Fibroblast of lung (primary cell): Measurements from ENCODE around the gene ENPP7.

Source experiments
- EZH2 ChIP-seq: IDR thresholded peaks from 2 replicates; pipeline ENCODE4 v1.5.1; 2012; ENCODE audit warnings: low read length, control low read depth, mild to moderate bottlenecking; ENCODE audit errors: missing control alignments
- TF ChIP-seq, protein P1 (sequence below), 2 donors: IDR thresholded peaks in 1 of 2; conservative IDR thresholded peaks in 1 of 2; 1 replicate in 1 of 2; 2 replicates in 1 of 2; pipeline ENCODE4 v1.5.1; 2011 to 2012; ENCODE audit warnings: low read length in 2 of 2, control low read depth in 1 of 2, inconsistent platforms in 1 of 2, low read depth in 1 of 2, mild to moderate bottlenecking in 1 of 2

DNA sequence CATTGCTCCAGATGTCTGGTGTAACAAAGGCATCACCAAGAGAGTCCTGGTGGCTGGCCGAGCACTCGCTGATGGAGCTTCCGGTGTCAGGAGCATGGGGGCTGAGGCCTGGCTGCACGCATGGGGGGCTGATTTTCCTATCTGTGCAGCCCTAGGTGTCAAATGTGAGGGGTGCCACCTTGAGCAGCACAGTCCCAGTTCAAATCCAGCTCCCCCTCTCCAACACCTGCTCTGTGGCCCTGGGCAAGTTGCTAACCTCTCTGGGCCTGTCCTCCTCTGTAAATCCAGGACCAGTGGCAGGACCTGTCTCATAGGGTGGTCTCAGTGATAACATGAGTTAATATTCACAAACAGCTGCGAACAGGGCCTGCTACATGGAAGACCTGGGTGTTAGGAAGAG is 12.9 kb downstream of the ENPP7 start:
- TF ChIP-seq, protein P1, sequence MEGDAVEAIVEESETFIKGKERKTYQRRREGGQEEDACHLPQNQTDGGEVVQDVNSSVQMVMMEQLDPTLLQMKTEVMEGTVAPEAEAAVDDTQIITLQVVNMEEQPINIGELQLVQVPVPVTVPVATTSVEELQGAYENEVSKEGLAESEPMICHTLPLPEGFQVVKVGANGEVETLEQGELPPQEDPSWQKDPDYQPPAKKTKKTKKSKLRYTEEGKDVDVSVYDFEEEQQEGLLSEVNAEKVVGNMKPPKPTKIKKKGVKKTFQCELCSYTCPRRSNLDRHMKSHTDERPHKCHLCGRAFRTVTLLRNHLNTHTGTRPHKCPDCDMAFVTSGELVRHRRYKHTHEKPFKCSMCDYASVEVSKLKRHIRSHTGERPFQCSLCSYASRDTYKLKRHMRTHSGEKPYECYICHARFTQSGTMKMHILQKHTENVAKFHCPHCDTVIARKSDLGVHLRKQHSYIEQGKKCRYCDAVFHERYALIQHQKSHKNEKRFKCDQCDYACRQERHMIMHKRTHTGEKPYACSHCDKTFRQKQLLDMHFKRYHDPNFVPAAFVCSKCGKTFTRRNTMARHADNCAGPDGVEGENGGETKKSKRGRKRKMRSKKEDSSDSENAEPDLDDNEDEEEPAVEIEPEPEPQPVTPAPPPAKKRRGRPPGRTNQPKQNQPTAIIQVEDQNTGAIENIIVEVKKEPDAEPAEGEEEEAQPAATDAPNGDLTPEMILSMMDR (conservative IDR thresholded peaks at IDR 0.05 in 1 of 2, IDR thresholded peaks at IDR 0.05 in 1 of 2; ENCODE audit: low read depth in 1 of 2, low read length in 2 of 2): no peak
- no peak for TF ChIP-seq EZH2
